Body of pancreas (tissue), 4 donors: ENCODE data around the gene TUBB2A. TPM values are rescaled to one million over a fixed set of nuclear protein-coding genes. Genes with fewer than 3 reads are reported as not detected.

Source experiments
- ATAC-seq: fragments of 150-250 bp; one replicate; pipeline ENCODE4 v1.9.1; 2016
- DNase-seq, 4 donors: peaks; one replicate each; pipeline ENCODE4 v3.0.0-alpha.2; 2019
- H3K27ac ChIP-seq, 4 donors: fragments of 200-600 bp; sonication (generic); 1 replicate in 3 of 4; 2 replicates in 1 of 4; pipeline versions ENCODE4 v1.5.1 to v1.6.1; 2016 to 2019; ENCODE audit warnings: mild to moderate bottlenecking in 1 of 4, mixed read lengths in 1 of 4, moderate library complexity in 1 of 4
- H3K27me3 ChIP-seq, 2 donors: fragments of 200-600 bp; sonication (generic); one replicate each; pipeline ENCODE4 v1.6.0; 2016; ENCODE audit warnings: mild to moderate bottlenecking in 1 of 2
- H3K36me3 ChIP-seq, 2 donors: fragments of 200-600 bp; sonication (generic); replicated peaks in 1 of 2; 2 replicates each; pipeline ENCODE4 v1.5.1; 2016; ENCODE audit warnings: low read depth in 2 of 2; ENCODE audit not compliant: insufficient read depth in 1 of 2
- H3K4me1 ChIP-seq: fragments of 200-600 bp; sonication (generic); one replicate; pipeline ENCODE4 v1.6.0; 2016
- H3K4me3 ChIP-seq, 2 donors: fragments of 200-600 bp; sonication (generic); 1 replicate in 1 of 2; 2 replicates in 1 of 2; pipeline ENCODE4 v1.5.1; 2016 to 2019
- H3K9me3 ChIP-seq, 3 donors: fragments of 200-600 bp; sonication (generic); 1 replicate in 2 of 3; 2 replicates in 1 of 3; pipeline ENCODE4 v1.5.1; 2016
- POLR2A ChIP-seq, 3 donors: fragments of 450-650 bp; IDR thresholded peaks; one replicate each; pipeline ENCODE4 v1.6.1; 2016; ENCODE audit warnings: antibody characterized with exemption in 3 of 3, mild to moderate bottlenecking in 2 of 3
- WGBS, 2 donors: methylation state at CpG; one replicate each; pipeline ENCODE4 v1.1.5; 2017; 5-methylcytosine and 5-hydroxymethylcytosine counted together
- intact Hi-C: fragments of 100-400 bp; cut with DNase I; formaldehyde crosslinking; loops from one replicate; pipeline ENCODE4 v1.15.1; 2023
- total RNA-seq, 2 donors: library from RNA; depleted of rRNA; stranded (reverse); fragments of >200 nt; gene quantifications; one replicate each; pipeline ENCODE4 v1.1.0, GENCODE V29; 2016
- TF ChIP-seq, protein P1 (sequence below), 7 experiments: fragments of 450-650 bp in 4 of 7; fragments of 200-600 bp in 3 of 7; sonication (generic) in 3 of 7; IDR thresholded peaks; one replicate each; pipeline ENCODE4 v1.5.1; 2016 to 2019; ENCODE audit warnings: antibody characterized with exemption in 7 of 7

The TUBB2A gene
- total RNA-seq, 2 donors from 2014 or later: 44.9 to 54.1 TPM

DNA sequence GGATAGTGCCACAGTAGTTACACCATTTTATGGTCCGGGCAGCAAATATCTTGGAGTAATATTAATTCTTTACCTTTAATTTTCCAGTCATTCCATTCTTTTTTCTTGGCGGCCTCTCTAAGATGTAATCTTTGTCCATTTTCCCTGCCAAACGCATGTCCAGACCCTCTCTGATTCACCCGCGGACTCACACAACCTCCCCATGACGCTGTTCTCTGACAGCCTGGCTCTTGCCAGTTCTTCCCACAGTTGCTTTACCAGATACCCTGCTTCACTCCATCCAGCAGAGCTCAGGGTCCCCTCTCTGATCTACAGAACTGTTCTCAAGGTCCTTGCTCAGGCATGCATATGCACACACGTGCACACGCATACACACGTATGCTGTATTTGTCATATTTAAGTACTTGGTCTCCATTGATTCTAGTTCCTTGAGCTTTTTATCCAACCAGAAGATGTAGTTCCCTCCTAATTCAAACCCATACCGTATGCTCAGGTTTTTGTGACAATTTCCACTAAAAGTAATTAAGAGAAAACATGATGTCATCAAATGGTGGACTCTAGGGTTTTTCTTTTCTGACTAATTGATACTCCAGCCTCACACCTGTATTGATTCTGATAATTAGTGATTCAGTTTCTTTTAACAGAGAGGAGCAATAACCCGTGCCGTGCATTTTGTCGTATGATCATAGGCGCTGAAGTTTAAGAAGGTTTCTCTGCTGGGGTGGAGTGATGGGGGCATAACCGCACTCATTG is 28.8 kb downstream of the TUBB2A start:
- H3K27ac ChIP-seq: peak overlapping the region; percentile 4 to 63 (median 30)
- intact Hi-C loops: no loop called here
- no peaks in the 10 kb centered on the region for H3K36me3 ChIP-seq
- WGBS, 2 donors: 64 to 68% methylated on average over 15 of the region's 15 CpGs
- peaks cover 36% of the 10 kb centered on the region for H3K4me1 ChIP-seq
- DNase-seq (peak in 3 of 4 donors; percentile 36 to 50 (median 43)), ATAC-seq (peak; percentile 45)
- no peak for TF ChIP-seq POLR2A (IDR thresholded peaks at IDR 0.05)
- TF ChIP-seq, protein P1, sequence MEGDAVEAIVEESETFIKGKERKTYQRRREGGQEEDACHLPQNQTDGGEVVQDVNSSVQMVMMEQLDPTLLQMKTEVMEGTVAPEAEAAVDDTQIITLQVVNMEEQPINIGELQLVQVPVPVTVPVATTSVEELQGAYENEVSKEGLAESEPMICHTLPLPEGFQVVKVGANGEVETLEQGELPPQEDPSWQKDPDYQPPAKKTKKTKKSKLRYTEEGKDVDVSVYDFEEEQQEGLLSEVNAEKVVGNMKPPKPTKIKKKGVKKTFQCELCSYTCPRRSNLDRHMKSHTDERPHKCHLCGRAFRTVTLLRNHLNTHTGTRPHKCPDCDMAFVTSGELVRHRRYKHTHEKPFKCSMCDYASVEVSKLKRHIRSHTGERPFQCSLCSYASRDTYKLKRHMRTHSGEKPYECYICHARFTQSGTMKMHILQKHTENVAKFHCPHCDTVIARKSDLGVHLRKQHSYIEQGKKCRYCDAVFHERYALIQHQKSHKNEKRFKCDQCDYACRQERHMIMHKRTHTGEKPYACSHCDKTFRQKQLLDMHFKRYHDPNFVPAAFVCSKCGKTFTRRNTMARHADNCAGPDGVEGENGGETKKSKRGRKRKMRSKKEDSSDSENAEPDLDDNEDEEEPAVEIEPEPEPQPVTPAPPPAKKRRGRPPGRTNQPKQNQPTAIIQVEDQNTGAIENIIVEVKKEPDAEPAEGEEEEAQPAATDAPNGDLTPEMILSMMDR (IDR thresholded peaks at IDR 0.05): no peak
- H3K4me3 ChIP-seq: no peak overlapping the region
- H3K27me3 ChIP-seq: no peaks in the 10 kb centered on the region
- no peaks in the 10 kb centered on the region for H3K9me3 ChIP-seq

DNA sequence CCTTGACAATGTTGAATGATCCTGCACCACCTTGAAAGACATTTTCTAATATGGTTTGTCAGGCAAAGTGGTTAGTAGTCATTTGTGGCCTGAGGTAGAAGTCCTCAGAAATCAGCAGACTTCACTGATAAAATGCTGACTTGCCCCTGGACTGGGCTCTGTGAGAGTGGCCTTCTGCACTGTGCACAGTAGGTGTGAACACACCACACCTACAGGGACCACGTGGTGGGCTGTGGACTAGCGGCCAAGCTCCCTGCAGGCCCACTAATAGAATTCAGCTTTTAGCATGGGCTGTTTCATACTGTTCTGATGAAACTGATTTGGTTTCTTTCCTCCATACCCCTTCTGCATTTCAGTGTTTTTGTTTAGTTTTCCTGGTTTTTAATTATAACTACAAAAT is 31.5 kb downstream of the TUBB2A start:
- WGBS, 2 donors: 23 to 33% methylated on average over 2 of the region's 2 CpGs
- Histone ChIP-seq H3K27me3 (no peaks in the 10 kb centered on the region), H3K4me1 (peaks cover 35% of the 10 kb centered on the region), H3K4me3 (no peak overlapping the region), H3K9me3 (no peaks in the 10 kb centered on the region), H3K27ac (no peak overlapping the region), H3K36me3 (no peaks in the 10 kb centered on the region)
- DNase-seq (no peak), ATAC-seq (no peak)
- intact Hi-C loops: no loop called here
- TF ChIP-seq, protein P1 (IDR thresholded peaks at IDR 0.05): no peak
- no peak for TF ChIP-seq POLR2A (IDR thresholded peaks at IDR 0.05)

DNA sequence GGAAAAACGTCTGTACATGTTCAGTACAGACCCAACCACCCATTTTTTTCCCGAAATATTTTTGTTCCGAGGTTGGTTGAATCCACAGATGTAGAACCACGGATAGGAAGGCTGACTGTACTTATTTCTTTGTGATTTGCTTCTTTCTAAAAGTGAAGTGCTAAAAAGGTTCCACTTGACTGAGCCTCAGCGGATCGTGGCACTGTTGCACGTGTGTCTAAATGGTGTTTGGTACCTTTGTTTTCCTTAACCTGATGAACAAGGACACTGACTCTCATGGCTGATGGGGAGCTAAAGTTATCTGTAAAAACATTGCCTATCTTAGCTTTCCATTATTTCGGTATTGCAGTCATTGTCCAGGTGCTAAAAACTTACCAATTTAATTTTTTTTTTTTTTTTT is 32.7 kb downstream of the TUBB2A start:
- Histone ChIP-seq H3K4me3 (no peak overlapping the region), H3K9me3 (no peaks in the 10 kb centered on the region), H3K36me3 (no peaks in the 10 kb centered on the region), H3K4me1 (peaks cover 47% of the 10 kb centered on the region), H3K27me3 (no peaks in the 10 kb centered on the region), H3K27ac (no peak overlapping the region)
- intact Hi-C loops: loop anchor here (5.0 kb wide), 2 partner anchors 38 to 128 kb away; no protein-coding TSS in a partner anchor
- TF ChIP-seq, protein P1 (IDR thresholded peaks at IDR 0.05): no peak
- no peak for TF ChIP-seq POLR2A (IDR thresholded peaks at IDR 0.05)
- ATAC-seq (no peak), DNase-seq (no peak)
- WGBS, 2 donors: 68 to 74% methylated on average over 8 of the region's 8 CpGs

DNA sequence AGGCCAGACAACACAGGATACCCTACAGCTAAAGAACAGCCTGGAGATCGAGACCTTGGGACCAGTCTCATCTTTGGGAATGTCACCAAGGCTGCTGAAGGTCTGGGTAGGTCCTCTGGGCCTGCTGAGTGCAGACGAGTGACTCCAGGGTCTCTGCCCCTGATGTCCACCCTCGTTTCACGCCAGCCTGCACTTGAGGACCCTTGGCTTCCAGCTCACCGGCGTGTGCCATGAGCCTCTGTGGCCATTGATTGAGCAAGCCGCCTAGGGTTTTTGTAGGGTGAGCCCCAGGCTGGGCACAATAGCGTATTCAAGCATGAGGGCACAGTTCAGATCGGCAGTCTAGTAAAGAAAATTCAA is 34.5 kb downstream of the TUBB2A start:
- TF ChIP-seq POLR2A (IDR thresholded peaks at IDR 0.05): no peak
- TF ChIP-seq, protein P1 (IDR thresholded peaks at IDR 0.05): no peak
- H3K27me3 ChIP-seq: no peaks in the 10 kb centered on the region
- peaks cover 35% of the 10 kb centered on the region for H3K4me1 ChIP-seq
- no peaks in the 10 kb centered on the region for H3K36me3 ChIP-seq
- H3K4me3 ChIP-seq: no peak overlapping the region
- 82 to 91% methylated on average over 6 to 8 of the region's 9 CpGs for WGBS, 2 donors
- DNase-seq: no peak
- H3K27ac ChIP-seq: no peak overlapping the region
- no peak for ATAC-seq
- no peaks in the 10 kb centered on the region for H3K9me3 ChIP-seq
- intact Hi-C loops: loop anchor here (5.0 kb wide), 2 partner anchors 39 to 129 kb away; no protein-coding TSS in a partner anchor

DNA sequence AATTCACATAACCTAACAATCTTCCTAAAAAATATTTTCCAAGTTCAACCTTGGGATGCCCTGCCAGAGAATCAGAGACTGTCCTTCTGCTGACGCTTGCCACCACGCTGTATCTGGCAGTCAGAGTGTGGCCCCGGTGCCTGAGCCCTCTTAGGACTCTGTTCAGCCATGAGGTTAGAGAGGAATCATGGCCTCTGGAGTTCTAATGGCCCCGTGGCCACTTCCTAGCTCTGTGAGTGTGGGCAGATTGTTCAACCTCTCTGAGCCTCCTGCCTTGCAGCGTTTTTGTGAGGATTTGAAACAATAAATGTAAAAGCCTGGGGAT is 36.6 kb downstream of the TUBB2A start:
- no peaks in the 10 kb centered on the region for H3K9me3 ChIP-seq
- TF ChIP-seq, protein P1 (IDR thresholded peaks at IDR 0.05): no peak
- TF ChIP-seq POLR2A (IDR thresholded peaks at IDR 0.05): no peak
- DNase-seq (no peak), ATAC-seq (no peak)
- H3K4me1 ChIP-seq: peaks cover 22% of the 10 kb centered on the region
- H3K4me3 ChIP-seq: no peak overlapping the region
- H3K27ac ChIP-seq: no peak overlapping the region
- H3K36me3 ChIP-seq: no peaks in the 10 kb centered on the region
- no peaks in the 10 kb centered on the region for H3K27me3 ChIP-seq
- WGBS, 2 donors: 61 to 77% methylated on average over 5 of the region's 5 CpGs
- intact Hi-C loops: loop anchor here (5.0 kb wide), 2 partner anchors 42 to 132 kb away; no protein-coding TSS in a partner anchor
